Activated CD8-positive, alpha-beta memory T cell treated with anti-CD3 and anti-CD28 coated beads for 24 hours (primary cell): ENCODE results near the gene AHDC1.
"Not testable (repeated sequence)": the region's sequence is repeated elsewhere in the genome, so short reads cannot be mapped to it uniquely, and the experiment has no call there.

Experiments used
- DNase-seq: peaks from one replicate; pipeline ENCODE4 v3.0.0-alpha.2; 2020

Gene AHDC1

GRCh38 chr1:27632387-27633297 lies 28.7 kb upstream of the AHDC1 start:
- peak; percentile 78 for DNase-seq

GRCh38 chr1:27630859-27631491 lies 27.0 kb upstream of the AHDC1 start:
- no peak for DNase-seq

- no peak for DNase-seq
Observed at GRCh38 chr1:27628712-27629111, 24.8 kb upstream of the AHDC1 start.

DNA sequence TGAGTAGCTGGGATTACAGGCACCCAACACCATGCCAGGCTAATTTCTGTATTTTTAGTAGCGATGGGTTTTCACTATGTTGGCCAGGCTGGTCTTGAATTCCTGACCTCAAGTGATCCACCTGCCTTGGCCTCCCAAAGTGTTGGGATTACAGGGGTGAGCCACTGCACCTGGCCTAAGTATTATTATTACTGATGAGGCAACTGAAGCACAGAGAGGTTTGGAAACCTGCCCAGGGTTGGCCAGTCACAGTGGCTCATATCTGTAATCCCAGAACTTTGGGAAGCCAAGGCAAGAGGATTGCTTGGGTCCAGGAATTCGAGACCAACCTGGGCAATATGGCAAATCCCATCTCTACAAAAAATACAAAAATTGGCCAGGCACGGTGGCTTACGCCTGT lies 23.8 kb upstream of the AHDC1 start:
- DNase-seq, result not testable (repeated sequence)

DNA sequence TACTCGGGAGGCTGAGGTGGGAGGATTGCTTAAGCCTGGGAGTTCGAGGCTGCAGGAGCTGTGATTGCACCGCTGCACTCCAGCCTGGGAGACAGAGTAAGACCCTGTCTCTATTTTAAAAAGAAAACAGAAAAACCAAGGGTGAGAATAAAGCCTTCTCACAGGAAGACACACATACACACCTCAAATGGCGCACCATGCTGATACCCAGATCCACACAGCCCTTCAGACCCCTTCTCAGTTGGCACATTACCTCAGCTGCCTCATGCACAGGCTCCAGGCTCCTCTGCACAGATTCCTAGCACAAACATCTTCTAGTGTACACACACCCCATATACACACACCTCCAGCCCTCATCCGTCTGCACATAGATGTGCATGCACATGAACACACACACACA lies 23.1 kb upstream of the AHDC1 start:
- no peak for DNase-seq

- no peak for DNase-seq
Observed at GRCh38 chr1:27626031-27626935, 22.3 kb upstream of the AHDC1 start.

GRCh38 chr1:27624467-27625178 lies 20.7 kb upstream of the AHDC1 start:
- no peak for DNase-seq

GRCh38 chr1:27623327-27624212 lies 19.6 kb upstream of the AHDC1 start:
- DNase-seq, result no peak

- no peak for DNase-seq
Observed at GRCh38 chr1:27622828-27623227, 18.9 kb upstream of the AHDC1 start.

- no peak for DNase-seq
Observed at GRCh38 chr1:27621051-27621920, 17.3 kb upstream of the AHDC1 start.

- not testable (repeated sequence) for DNase-seq
Observed at GRCh38 chr1:27619782-27620438, 16.0 kb upstream of the AHDC1 start.

- DNase-seq, result no peak
Observed at GRCh38 chr1:27618341-27619082, 14.6 kb upstream of the AHDC1 start.

GRCh38 chr1:27617420-27617819 lies 13.5 kb upstream of the AHDC1 start:
- no peak for DNase-seq

DNA sequence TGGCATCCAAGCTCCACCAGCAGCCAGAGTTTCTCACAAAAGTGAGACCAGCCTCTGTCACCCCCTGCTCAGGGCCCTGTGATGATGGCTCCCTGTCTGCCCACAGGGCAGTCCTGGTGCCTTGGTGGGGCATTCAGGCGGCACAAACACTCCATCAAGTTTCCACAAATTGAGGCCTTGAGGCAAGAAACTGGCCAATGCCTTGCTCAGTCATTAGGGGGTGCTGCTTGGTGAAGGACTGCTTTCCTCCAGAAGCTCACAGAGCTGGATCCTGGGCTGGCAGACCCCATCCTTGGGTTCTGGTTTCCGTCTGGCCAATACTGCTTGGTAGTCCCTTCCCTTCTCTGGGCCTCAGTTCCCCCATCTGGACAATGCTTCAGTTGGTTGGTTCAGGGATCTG lies 12.5 kb upstream of the AHDC1 start:
- DNase-seq, result no peak

DNA sequence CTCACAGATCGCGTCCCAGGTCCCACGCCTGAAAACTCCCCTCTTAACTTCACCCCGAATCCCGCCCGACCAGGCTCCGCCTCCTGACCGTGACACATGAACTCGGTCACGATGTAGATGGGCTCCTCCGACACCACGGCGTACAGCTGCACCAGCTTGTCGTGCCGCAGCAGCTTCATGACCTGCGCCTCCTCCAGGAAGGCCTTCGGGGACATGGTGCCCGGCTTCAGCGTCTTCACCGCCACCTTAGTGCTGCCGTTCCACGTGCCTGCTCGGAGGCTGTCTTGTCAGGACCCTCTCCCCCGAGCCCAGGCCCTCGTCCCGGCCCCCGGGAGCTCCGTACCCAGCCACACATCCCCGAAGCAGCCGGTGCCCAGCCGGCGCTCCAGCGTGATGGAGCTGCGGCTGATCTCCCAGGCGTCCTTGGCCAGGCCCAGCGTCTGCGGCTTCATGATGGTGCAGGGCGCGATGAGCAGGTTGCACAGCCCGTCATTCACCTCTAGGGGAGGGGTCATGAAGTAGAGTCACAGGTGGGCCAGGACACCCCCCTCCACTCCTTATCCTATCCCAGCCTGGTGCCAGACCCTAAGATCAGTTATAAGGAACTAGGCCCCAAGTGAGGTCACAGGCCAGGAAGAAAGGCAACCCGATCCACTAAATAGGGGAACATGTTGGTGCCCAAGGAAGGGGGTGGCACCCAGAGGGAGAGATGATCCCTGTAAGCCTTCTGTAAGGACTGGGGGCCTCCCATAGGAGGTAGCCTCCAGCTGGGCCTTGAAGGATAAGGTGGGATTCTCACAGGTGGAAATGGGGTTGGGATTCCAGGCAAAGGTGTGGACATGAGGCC lies 11.6 kb upstream of the AHDC1 start:
- no peak for DNase-seq

- DNase-seq, result no peak
Observed at GRCh38 chr1:27614625-27615344, 10.8 kb upstream of the AHDC1 start.

GRCh38 chr1:27614043-27614624 lies 10.2 kb upstream of the AHDC1 start:
- no peak for DNase-seq
